Central memory CD8-positive, alpha-beta T cell (primary cell): ENCODE measurements around the gene SLAMF9.

Source experiments
- ATAC-seq: fragments of 150-1000 bp; cut with Tn5 transposase; replicated peaks from 2 replicates; pipeline ENCODE4 v1.10.0; 2022; ENCODE audit warnings: mild to moderate bottlenecking, moderate FRiP score, moderate number of reproducible peaks; ENCODE audit not compliant: poor library complexity, severe bottlenecking; ENCODE audit errors: extremely low read depth
- DNase-seq, 2 donors: peaks; one replicate each; pipeline ENCODE4 v3.0.0; 2021; ENCODE audit warnings: low spot score in 2 of 2
- H3K27ac Mint-ChIP-seq: one replicate; pipeline ENCODE4 v1.8.0; 2022; ENCODE audit warnings: low read depth, mild to moderate bottlenecking, moderate library complexity, mixed read lengths
- H3K27me3 Mint-ChIP-seq: one replicate; pipeline ENCODE4 v1.8.0; 2022; ENCODE audit warnings: mixed read lengths
- H3K36me3 Mint-ChIP-seq: one replicate; pipeline ENCODE4 v1.8.0; 2022; ENCODE audit warnings: mild to moderate bottlenecking, moderate library complexity, mixed read lengths; ENCODE audit not compliant: insufficient read depth
- H3K4me1 Mint-ChIP-seq: one replicate; pipeline ENCODE4 v1.8.0; 2022; ENCODE audit warnings: mixed read lengths
- H3K4me3 Mint-ChIP-seq: one replicate; pipeline ENCODE4 v1.8.0; 2022; ENCODE audit warnings: mild to moderate bottlenecking, moderate library complexity, mixed read lengths
- H3K9me3 Mint-ChIP-seq: one replicate; pipeline ENCODE4 v1.8.0; 2022; ENCODE audit warnings: mixed read lengths

SLAMF9 gene

DNA sequence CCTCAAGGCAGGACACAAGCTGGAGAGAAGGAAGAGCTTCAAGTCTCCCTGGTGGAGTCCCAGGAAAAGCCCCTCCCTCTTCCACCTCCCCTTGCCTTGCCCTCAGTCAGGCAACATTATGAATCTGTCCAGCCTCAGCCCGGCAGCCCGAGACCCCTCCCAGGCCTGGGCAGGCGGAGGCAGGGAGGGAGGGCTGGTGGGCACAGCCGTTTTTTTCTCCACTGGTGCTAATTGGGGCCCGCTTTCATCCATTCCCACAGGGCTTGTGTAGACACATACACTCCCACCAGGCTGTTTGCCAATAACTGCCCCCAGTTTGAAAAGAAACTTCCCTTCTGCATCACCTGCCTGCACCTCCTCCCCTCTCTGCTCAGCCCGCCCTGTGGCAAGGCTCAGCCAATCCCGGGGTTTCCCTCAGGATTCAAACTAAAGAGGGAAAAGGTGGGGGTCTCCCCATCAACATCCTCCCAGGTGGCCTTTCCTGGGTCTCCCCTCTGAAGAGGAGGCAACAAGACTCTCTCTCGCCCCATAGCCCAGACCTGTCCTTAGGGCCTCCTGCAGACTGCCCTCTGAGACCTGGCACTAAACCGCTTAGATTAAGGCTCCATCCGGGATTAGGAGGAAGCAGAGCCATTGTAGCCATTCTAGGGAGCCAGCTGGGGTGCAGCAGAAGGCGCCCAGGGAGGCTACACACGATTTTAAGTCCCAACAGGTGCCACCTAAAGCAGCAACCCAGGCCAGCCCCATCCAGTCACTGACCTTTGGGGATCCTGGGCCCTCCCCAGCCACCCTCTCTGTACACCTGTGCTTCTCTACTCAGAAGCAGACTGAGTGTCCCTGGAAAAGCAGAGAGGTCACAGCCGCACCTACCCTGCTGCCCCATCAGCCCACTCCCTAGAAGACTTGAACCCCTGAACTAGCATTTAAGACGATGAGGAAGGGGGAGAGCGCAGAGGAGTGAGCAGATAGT lies 12.2 kb downstream of the SLAMF9 start:
- Mint-ChIP-seq H3K9me3 (no peaks in the 10 kb centered on the region), H3K27me3 (peaks cover 50% of the 10 kb centered on the region), H3K4me3 (no peak overlapping the region), H3K27ac (no peak overlapping the region), H3K4me1 (peaks cover 11% of the 10 kb centered on the region), H3K36me3 (no peaks in the 10 kb centered on the region)
- no peak for DNase-seq
- no peak for ATAC-seq

DNA sequence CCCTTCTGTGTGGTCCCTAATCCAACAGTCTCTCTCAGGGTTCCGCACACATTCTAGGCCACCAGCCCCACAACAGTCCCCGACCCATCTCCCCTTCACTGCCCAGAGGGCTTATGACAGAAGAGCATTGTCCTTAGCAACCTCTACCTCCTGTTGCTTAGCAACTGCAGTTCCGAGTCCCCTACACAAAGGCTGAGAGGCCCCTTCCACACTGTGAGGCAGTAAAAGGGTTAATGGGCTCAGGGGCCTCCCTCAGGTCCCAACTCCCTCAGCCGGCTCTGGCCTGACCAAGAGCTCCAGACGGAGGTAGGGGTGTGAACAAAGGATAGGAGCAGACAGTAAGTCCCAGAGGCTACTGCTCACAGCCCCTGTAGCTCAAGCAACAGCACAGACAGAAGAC lies 12.9 kb downstream of the SLAMF9 start:
- Mint-ChIP-seq H3K4me1 (peaks cover 16% of the 10 kb centered on the region), H3K27me3 (peaks cover 50% of the 10 kb centered on the region), H3K9me3 (no peaks in the 10 kb centered on the region), H3K27ac (no peak overlapping the region), H3K4me3 (no peak overlapping the region), H3K36me3 (peaks cover 2% of the 10 kb centered on the region)
- DNase-seq (no peak), ATAC-seq (no peak)

DNA sequence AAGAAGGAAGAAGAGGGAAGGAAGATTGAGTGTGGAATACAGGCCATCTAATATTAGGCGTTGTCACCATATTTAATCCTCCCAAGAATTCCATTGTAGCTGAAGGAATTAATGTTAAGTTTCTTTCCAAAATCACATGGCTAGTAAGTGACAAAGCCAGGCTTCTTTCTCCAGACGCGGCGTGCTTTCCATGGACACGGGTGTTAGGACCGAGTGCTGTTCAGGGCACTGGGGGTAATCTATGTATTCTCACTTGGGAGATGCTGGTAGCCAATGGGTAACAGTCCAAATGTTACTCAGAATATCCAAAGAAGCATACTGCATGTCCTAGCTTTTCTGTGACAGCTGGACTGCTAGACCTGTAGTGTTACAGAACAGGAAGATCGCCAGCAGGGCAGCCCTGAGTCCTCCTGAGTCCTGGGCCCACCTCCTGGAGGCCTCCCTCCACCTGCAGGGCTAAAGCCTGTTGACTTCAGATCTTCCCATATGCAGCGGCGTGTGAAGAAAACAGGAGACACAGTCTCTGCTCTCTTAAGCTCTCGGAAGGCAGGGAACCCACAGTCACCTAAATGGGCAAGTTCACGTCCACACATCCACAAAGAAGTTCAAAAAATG lies 13.9 kb downstream of the SLAMF9 start:
- no peak overlapping the region for H3K27ac Mint-ChIP-seq
- peaks cover 12% of the 10 kb centered on the region for H3K4me1 Mint-ChIP-seq
- DNase-seq (no peak), ATAC-seq (no peak)
- H3K4me3 Mint-ChIP-seq: no peak overlapping the region
- peaks cover 50% of the 10 kb centered on the region for H3K27me3 Mint-ChIP-seq
- H3K9me3 Mint-ChIP-seq: no peaks in the 10 kb centered on the region
- peaks cover 2% of the 10 kb centered on the region for H3K36me3 Mint-ChIP-seq

DNA sequence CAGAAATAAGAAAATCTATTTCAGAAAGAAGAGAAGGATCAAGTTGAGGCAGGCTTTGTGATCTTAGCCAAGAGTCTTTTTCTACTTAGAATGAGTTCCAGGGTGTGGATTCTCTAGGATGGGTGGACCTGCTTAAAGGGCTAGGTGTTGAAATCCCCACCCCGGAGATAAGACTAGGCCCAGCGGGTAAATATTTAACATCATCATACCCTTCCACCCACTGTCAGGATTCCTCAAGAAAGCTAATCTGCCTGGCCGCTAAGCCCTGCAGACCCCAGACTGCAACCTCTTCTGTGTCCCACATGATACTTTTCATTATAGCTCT lies 14.4 kb downstream of the SLAMF9 start:
- no peaks in the 10 kb centered on the region for H3K9me3 Mint-ChIP-seq
- H3K27ac Mint-ChIP-seq: no peak overlapping the region
- peaks cover 2% of the 10 kb centered on the region for H3K36me3 Mint-ChIP-seq
- peaks cover 7% of the 10 kb centered on the region for H3K4me1 Mint-ChIP-seq
- DNase-seq (no peak), ATAC-seq (no peak)
- H3K27me3 Mint-ChIP-seq: peaks cover 45% of the 10 kb centered on the region
- H3K4me3 Mint-ChIP-seq: no peak overlapping the region

DNA sequence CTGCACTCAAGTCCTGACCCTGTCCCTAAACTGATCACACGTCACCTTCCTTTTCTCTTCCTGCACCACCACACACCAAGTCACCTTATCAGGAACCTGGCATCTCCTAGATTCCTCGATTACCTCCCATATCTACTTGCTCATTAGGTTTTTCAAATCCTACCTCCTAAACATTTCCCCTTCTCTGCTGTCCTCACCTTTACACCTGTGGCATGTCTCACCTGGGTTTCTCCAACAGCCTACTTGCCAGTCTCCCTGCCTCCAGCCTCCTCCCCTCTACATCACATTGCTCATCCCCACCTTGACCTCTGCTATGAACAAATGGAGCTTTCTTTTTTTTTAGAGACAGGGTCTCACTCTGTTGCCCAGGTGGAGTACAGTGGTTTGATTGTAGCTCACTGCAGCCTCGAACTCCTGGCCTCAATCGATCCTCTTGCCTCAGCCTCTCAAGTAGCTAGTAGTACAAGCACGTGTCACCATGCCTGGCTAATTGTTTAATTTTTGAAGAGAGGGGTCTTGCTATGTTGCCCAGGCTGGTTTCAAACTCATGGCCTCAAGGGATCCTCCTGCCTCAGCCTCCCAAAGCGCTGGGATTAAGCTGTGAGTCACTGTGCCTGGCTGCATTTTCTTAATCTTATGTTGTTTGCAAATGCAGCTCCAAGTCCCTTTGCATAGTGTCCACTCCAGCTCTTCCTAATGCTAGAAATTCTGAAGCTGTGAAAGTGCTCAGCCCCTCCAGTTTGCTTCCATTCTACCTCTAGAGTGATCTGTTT lies 14.9 kb downstream of the SLAMF9 start:
- no peak overlapping the region for H3K27ac Mint-ChIP-seq
- peaks cover 2% of the 10 kb centered on the region for H3K36me3 Mint-ChIP-seq
- peaks cover 40% of the 10 kb centered on the region for H3K27me3 Mint-ChIP-seq
- no peak for DNase-seq
- no peak overlapping the region for H3K4me3 Mint-ChIP-seq
- ATAC-seq: no peak
- H3K9me3 Mint-ChIP-seq: no peaks in the 10 kb centered on the region
- H3K4me1 Mint-ChIP-seq: peaks cover 6% of the 10 kb centered on the region

DNA sequence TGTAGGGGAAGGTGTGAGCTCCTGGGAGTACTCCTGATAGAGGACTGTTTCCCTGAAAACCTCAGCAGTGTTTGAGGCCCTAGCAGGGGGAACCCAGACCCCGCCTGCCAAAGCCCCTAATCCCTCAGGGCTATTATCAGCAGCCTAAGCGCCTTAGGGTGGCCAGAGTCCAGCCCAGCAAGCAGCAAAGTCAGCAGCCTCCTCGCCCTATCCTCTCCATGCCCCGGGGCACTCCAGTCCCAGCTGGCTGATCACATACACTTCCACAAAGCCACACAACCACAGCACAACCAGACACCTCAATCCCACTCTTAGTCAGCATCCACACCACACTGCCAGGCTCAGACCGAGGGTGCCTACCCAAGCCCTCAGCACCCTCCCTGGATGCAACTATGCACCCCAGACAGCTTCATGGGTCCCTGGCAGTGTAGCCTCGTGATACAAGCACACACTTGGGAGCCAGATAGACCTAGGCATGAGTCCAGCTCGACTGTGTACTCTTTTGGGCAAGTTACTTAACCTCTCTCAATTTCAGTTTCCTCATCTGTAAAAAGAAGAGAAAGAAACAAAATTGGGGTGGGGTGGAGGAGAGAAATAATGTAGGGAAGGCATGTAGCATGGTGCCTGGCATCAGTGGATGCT lies 15.7 kb downstream of the SLAMF9 start:
- H3K27me3 Mint-ChIP-seq: peaks cover 32% of the 10 kb centered on the region
- DNase-seq (no peak), ATAC-seq (no peak)
- H3K9me3 Mint-ChIP-seq: no peaks in the 10 kb centered on the region
- H3K36me3 Mint-ChIP-seq: peaks cover 2% of the 10 kb centered on the region
- H3K4me1 Mint-ChIP-seq: peaks cover 6% of the 10 kb centered on the region
- no peak overlapping the region for H3K27ac Mint-ChIP-seq
- H3K4me3 Mint-ChIP-seq: no peak overlapping the region

DNA sequence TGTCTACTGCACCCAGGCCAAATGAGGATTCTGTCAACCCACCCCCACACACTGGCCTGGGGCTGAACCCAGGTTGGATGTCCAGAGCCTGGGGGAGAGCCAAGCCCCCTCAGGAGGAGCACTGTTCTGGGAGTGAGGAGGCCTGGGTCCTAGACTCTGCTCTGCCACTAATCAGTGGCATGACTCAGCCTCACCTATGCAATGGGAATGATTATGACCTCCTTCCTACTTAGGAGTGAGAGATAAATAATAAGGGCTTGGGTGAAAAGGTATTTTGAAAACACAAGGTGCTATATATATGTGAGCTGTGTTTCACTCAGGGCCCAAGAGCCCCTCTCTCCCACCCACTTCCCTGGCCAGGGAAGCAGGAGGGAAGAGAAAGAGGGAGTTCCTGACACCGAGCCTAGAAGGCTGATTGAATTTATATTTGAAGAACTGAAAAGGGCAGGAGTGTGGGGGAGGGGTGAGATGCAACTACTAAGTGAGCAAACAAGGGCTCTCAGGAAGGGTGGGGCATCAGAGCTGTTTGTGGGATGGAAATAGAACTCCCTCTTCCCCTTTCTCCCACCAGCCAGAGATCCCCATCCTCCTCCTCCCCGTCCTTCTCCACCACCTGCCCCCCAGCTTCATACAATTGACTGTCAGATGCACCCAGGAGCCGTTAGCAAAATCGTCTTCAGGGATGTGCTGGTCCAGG lies 16.8 kb downstream of the SLAMF9 start:
- no peak overlapping the region for H3K27ac Mint-ChIP-seq
- peaks cover 2% of the 10 kb centered on the region for H3K36me3 Mint-ChIP-seq
- peaks cover 21% of the 10 kb centered on the region for H3K27me3 Mint-ChIP-seq
- H3K4me3 Mint-ChIP-seq: no peak overlapping the region
- peaks cover 12% of the 10 kb centered on the region for H3K4me1 Mint-ChIP-seq
- no peaks in the 10 kb centered on the region for H3K9me3 Mint-ChIP-seq
- no peak for DNase-seq
- no peak for ATAC-seq

DNA sequence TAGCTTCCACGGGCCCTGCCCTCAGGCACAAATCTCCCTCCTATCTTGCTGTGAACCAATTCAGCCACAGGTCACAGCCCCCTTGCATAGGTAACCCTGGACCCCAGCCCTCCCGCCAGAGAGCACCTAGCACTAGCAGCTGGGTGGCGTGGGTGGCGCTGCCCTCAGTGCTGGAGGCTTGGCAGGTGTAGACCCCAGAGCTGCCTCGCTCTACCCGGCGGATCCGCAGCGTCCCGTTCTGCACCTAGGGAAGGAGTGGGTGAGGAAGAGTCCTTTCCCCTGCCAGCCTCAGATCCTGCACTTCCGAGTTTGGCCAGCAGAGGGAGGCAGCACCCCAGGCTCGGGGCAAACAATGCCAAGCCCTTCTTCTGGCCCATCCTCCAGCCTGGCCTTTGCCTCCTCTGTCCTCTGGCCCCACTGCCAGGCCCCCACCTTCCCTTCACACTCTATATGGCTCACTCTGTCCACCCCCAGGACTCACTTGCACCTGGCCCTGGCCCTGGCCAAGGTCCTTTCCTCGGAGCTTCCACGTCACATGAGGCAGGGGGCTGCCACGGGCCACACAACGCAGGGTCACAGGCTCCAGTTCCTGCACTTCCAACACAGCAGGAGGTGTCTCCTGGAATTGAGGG lies 17.6 kb downstream of the SLAMF9 start:
- no peaks in the 10 kb centered on the region for H3K9me3 Mint-ChIP-seq
- peak; percentile 69 to 91 for DNase-seq
- no peak overlapping the region for H3K27ac Mint-ChIP-seq

DNA sequence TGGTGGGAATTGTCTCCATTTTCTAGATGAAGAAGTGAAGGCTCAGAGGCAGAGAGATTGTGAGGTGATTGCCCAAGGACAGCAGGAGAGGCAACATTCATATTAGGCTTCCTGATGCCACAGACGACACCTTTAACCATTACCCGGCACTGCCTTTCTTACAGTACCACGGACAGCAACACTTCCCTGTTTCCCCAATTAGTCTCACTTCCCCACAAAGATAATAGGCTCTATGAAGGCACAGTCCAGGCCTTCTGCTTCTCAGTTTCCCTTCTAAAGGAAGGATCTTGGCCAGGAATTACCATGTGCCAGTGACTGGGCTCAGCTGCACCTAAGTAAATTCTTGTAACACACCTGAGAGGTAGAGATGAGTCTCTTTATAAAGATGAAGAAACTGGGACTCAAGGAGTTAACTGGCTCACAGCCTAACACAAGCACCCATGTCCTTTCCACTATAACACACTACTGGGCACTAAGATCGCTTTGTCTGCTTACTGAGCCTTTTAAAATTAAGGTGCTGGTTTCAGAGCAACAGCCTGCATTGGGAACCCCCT lies 18.2 kb downstream of the SLAMF9 start:
- Mint-ChIP-seq H3K4me3 (no peak overlapping the region), H3K4me1 (peaks cover 12% of the 10 kb centered on the region), H3K27ac (no peak overlapping the region), H3K36me3 (peaks cover 2% of the 10 kb centered on the region), H3K27me3 (peaks cover 16% of the 10 kb centered on the region), H3K9me3 (no peaks in the 10 kb centered on the region)
- ATAC-seq (no peak), DNase-seq (no peak)

More for the DNA sequence above, 17.6 kb downstream of the SLAMF9 start:
- Mint-ChIP-seq H3K4me3 (no peak overlapping the region), H3K27me3 (peaks cover 17% of the 10 kb centered on the region), H3K36me3 (peaks cover 2% of the 10 kb centered on the region), H3K4me1 (peaks cover 12% of the 10 kb centered on the region)
- peak; percentile 68 for ATAC-seq

DNA sequence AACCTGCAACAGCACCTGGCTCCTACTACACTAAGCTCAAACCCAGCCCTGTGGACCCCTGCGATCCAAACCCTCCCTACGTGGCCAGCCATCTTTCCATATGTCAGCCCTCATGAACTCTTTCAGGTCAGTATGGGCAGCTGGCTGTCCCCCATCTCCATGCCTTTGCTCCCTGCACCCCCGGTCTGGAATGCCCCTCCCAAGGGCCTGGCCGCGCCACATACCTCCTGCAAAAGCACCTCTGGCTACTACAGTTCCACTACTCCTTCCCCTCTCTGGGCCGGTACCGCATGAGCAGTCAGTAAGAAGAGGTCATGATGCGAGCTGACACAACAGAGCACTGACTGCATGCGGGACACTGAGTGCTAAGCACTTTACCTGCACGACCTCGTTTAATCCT lies 18.7 kb downstream of the SLAMF9 start:
- no peaks in the 10 kb centered on the region for H3K9me3 Mint-ChIP-seq
- H3K4me1 Mint-ChIP-seq: peaks cover 12% of the 10 kb centered on the region
- ATAC-seq: no peak
- no peak overlapping the region for H3K4me3 Mint-ChIP-seq
- peaks cover 2% of the 10 kb centered on the region for H3K36me3 Mint-ChIP-seq
- peaks cover 11% of the 10 kb centered on the region for H3K27me3 Mint-ChIP-seq
- H3K27ac Mint-ChIP-seq: no peak overlapping the region
- DNase-seq: no peak

DNA sequence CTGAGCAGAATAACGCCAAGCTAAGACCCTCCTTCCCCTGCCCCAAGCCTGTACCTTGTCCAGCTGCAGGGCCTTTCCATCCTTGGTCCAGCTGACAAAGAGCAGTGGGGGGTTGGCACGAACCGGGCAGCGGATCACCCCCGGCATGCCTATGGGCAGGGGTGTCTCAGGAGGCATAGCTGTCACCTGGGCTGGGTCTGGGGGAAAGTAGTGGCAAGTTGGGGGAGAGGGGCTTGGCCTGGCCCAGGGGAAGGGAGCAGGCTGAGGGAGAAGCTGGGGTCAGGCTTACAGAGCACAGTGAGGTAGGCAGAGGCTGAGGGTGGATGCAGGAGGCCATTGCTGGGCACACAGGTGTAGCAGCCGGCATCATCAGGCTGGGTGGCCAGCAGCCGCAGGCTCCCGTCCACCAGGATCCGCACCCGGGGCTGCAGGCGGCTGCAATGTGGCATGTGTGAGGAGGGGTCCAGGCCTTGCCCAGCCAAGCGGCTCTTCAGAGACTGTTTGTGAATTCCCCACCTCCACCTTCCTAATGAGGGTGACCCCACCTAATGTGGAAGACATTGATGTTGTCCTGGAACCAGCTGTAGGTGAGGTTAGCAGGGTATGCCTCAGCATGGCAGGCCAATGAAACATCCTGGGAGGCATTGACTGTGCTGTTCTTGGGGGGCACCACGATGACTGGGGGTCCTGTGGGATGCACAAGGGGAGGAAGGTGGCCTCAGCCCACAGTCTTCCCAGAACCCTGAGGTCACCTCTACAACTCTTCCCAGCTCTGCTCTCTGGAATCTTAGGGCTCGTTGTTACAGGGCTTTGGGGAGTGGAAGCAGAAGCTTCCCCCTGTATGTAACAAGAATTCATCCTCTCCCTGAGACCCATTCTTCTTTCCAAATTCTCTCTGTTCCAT lies 19.6 kb downstream of the SLAMF9 start:
- peaks cover 2% of the 10 kb centered on the region for H3K36me3 Mint-ChIP-seq
- H3K4me1 Mint-ChIP-seq: peaks cover 12% of the 10 kb centered on the region
- DNase-seq (no peak), ATAC-seq (no peak)
- no peak overlapping the region for H3K4me3 Mint-ChIP-seq
- no peak overlapping the region for H3K27ac Mint-ChIP-seq
- H3K9me3 Mint-ChIP-seq: no peaks in the 10 kb centered on the region
- H3K27me3 Mint-ChIP-seq: peaks cover 7% of the 10 kb centered on the region
